A549 (cell line): ENCODE results near the gene CPS1. TPM values are rescaled to one million over a fixed set of nuclear protein-coding genes. Genes with fewer than 3 reads are reported as not detected.

ENCODE experiments used
- ATAC-seq, 2 experiments: fragments of 200-7000 bp in 1 of 2; fragments of >200 bp in 1 of 2; cut with Nextera tagmentation in 1 of 2; cut with Tn5 transposase in 1 of 2; 3 replicates each; pipeline versions ENCODE4 v1.8.0 to v1.9.1; 2018 to 2020; ENCODE audit warnings: mild to moderate bottlenecking in 1 of 2, moderate library complexity in 1 of 2
- CTCF ChIA-PET: fragments of 300-600 bp; sonication (Branson Sonifier 250); formaldehyde crosslinking; extraction: SDS; loops from one replicate; lab custom pipeline; 2021; ENCODE audit warnings: antibody characterized with exemption, inconsistent platforms; lab: Yijun Ruan, JAX
- POLR2A ChIA-PET: fragments of 350-600 bp; formaldehyde crosslinking; extraction: SDS; loops from one replicate; lab custom pipeline; 2021; ENCODE audit warnings: antibody characterized with exemption, inconsistent platforms; lab: Yijun Ruan, JAX
- DNase-seq, 2 experiments: peaks; one replicate each; pipeline versions ENCODE4 v3.0.0 to v3.0.0-alpha.2; 2011 to 2016; ENCODE audit warnings: low read depth in 1 of 2, low spot score in 1 of 2
- FAIRE-seq: peaks from 2 replicates; lab custom pipeline; 2011; peaks lifted over from hg19 to GRCh38; lab: Jason Lieb, UNC
- H3K27ac ChIP-seq, 2 experiments: fragments of >200 bp; sonication (Bioruptor Twin); formaldehyde crosslinking; 3 replicates each; pipeline ENCODE4 v1.5.1; 2016 to 2017
- H3K4me1 ChIP-seq: fragments of >200 bp; sonication (Bioruptor Twin); formaldehyde crosslinking; 3 replicates; pipeline ENCODE4 v1.6.1; 2016
- H3K4me2 ChIP-seq: fragments of >200 bp; sonication (Bioruptor Twin); formaldehyde crosslinking; 3 replicates; pipeline ENCODE4 v1.6.1; 2016
- H3K4me3 ChIP-seq: fragments of >200 bp; sonication (Bioruptor Twin); formaldehyde crosslinking; 3 replicates; pipeline ENCODE4 v1.5.1; 2016
- H3K9me3 ChIP-seq: fragments of >200 bp; sonication (Bioruptor Twin); formaldehyde crosslinking; 3 replicates; pipeline ENCODE4 v1.6.1; 2016
- CBX2 ChIP-seq: fragments of 200-600 bp; sonication (generic); IDR thresholded peaks from 2 replicates; pipeline ENCODE4 v1.6.1; 2016; ENCODE audit warnings: low read depth, mild to moderate bottlenecking, borderline replicate concordance
- CBX8 ChIP-seq: fragments of 200-600 bp; sonication (generic); IDR thresholded peaks from 2 replicates; pipeline ENCODE4 v1.6.1; 2016
- ESRRA ChIP-seq: fragments of 150-350 bp; IDR thresholded peaks from 2 replicates; pipeline ENCODE4 v1.6.1; 2014; ENCODE audit warnings: mild to moderate bottlenecking, low read length, borderline replicate concordance
- FOSL2 ChIP-seq, 2 experiments: fragments of 450-650 bp in 1 of 2; fragments of >200 bp in 1 of 2; sonication (Bioruptor Twin) in 1 of 2; formaldehyde crosslinking; IDR thresholded peaks; 2 replicates each; pipeline versions ENCODE4 v1.5.0 to v1.6.1; 2016 to 2020; ENCODE audit warnings: mild to moderate bottlenecking in 1 of 2, moderate library complexity in 1 of 2
- HOXB5 ChIP-seq: fragments of 250-450 bp; sonication (Bioruptor Pico); IDR thresholded peaks from 2 replicates; pipeline ENCODE4 v1.5.0; 2020; ENCODE audit warnings: mild to moderate bottlenecking, moderate library complexity
- JUNB ChIP-seq: fragments of >200 bp; sonication (Bioruptor Twin); formaldehyde crosslinking; IDR thresholded peaks from 2 replicates; pipeline ENCODE4 v1.6.1; 2016
- KDM5A ChIP-seq: fragments of 200-600 bp; sonication (generic); IDR thresholded peaks from 2 replicates; pipeline ENCODE4 v1.6.1; 2016; ENCODE audit warnings: antibody characterized with exemption, mild to moderate bottlenecking
- MAFK ChIP-seq: fragments of 450-650 bp; IDR thresholded peaks from 2 replicates; pipeline ENCODE4 v1.6.1; 2014; ENCODE audit not compliant: partially characterized antibody
- NFE2L2 ChIP-seq: fragments of 150-350 bp; conservative IDR thresholded peaks from 2 replicates; pipeline ENCODE4 v1.6.1; 2014; ENCODE audit warnings: low read length
- NR3C1 ChIP-seq: fragments of >200 bp; sonication (Bioruptor Twin); formaldehyde crosslinking; IDR thresholded peaks from 3 replicates; pipeline ENCODE4 v1.6.1; 2017
- PHF8 ChIP-seq: fragments of 200-600 bp; sonication (generic); IDR thresholded peaks from 2 replicates; pipeline ENCODE4 v1.6.1; 2016; ENCODE audit warnings: low read depth, mild to moderate bottlenecking, antibody characterized with exemption, moderate library complexity, borderline replicate concordance
- POLR2A ChIP-seq: IDR thresholded peaks from 2 replicates; pipeline ENCODE4 v1.6.1; 2012; ENCODE audit warnings: mild to moderate bottlenecking, low read length
- POLR2AphosphoS2 ChIP-seq: conservative IDR thresholded peaks from 2 replicates; pipeline ENCODE4 v1.6.1; 2012; ENCODE audit warnings: low read length, improper control_type of control experiment, inconsistent platforms
- RCOR1 ChIP-seq: fragments of 150-350 bp; IDR thresholded peaks from 2 replicates; pipeline ENCODE4 v1.6.1; 2014; ENCODE audit warnings: antibody characterized with exemption, low read length, low read depth
- SMC3 ChIP-seq: fragments of >200 bp; sonication (Bioruptor Twin); formaldehyde crosslinking; IDR thresholded peaks from 3 replicates; pipeline ENCODE4 v1.6.1; 2018; ENCODE audit warnings: inconsistent platforms
- ZNF302 ChIP-seq: fragments of 250-450 bp; sonication (Bioruptor Pico); IDR thresholded peaks from 2 replicates; pipeline ENCODE4 v1.9.0; 2021; ENCODE audit warnings: inconsistent platforms, mild to moderate bottlenecking, moderate library complexity
- ZSCAN20 ChIP-seq: fragments of 250-450 bp; sonication (Bioruptor Pico); IDR thresholded peaks from 2 replicates; pipeline ENCODE4 v1.8.0; 2022; ENCODE audit warnings: mild to moderate bottlenecking, moderate library complexity
- WGBS: methylation state at CpG from one replicate; pipeline ENCODE4 v1.1.6; 2017; ENCODE audit errors: missing lambda C conversion rate; 5-methylcytosine and 5-hydroxymethylcytosine counted together
- polyA plus RNA-seq, 4 experiments: library from polyadenylated mRNA; depleted of rRNA in 3 of 4; stranded (reverse); fragments of >200 nt; fragmentation: RNase III in 1 of 4; extraction: RNeasy Plus Mini Kit Qiagen cat#74134 plus additional on column Dnase treatment in 1 of 4; gene quantifications; 2 replicates in 3 of 4; 3 replicates in 1 of 4; pipeline ENCODE4 v1.2.3, GENCODE V29; 2011 to 2017
- TF ChIP-seq, protein P1 (sequence below): fragments of >200 bp; sonication (Bioruptor Twin); formaldehyde crosslinking; IDR thresholded peaks from 2 replicates; pipeline ENCODE4 v1.6.1; 2016
- TF ChIP-seq, protein P2 (sequence below): fragments of >200 bp; sonication (Bioruptor Twin); formaldehyde crosslinking; IDR thresholded peaks from 3 replicates; pipeline ENCODE4 v1.6.1; 2016
- TF ChIP-seq, protein P3 (sequence below): IDR thresholded peaks from 2 replicates; pipeline ENCODE4 v1.6.1; 2012; ENCODE audit warnings: low read depth, borderline replicate concordance
- TF ChIP-seq, protein P4 (sequence below): fragments of 250-450 bp; sonication (Bioruptor Pico); IDR thresholded peaks from 2 replicates; pipeline ENCODE4 v1.5.0; 2021; ENCODE audit warnings: mild to moderate bottlenecking, moderate library complexity, borderline replicate concordance

Gene CPS1
- polyA plus RNA-seq, 2 of the 4 experiments (the other 2 are of a cell fraction) = 16.1 to 61.3 TPM

GRCh38 chr2:210657874-210658273, 101.5 kb downstream of the CPS1 start:
- no peak for TF ChIP-seq HOXB5 (CRISPR knock-in tag)
- TF ChIP-seq, protein P1, sequence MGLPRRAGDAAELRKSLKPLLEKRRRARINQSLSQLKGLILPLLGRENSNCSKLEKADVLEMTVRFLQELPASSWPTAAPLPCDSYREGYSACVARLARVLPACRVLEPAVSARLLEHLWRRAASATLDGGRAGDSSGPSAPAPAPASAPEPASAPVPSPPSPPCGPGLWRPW = no peak
- TF ChIP-seq, protein P2, sequence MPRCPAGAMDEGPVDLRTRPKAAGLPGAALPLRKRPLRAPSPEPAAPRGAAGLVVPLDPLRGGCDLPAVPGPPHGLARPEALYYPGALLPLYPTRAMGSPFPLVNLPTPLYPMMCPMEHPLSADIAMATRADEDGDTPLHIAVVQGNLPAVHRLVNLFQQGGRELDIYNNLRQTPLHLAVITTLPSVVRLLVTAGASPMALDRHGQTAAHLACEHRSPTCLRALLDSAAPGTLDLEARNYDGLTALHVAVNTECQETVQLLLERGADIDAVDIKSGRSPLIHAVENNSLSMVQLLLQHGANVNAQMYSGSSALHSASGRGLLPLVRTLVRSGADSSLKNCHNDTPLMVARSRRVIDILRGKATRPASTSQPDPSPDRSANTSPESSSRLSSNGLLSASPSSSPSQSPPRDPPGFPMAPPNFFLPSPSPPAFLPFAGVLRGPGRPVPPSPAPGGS = no peak
- TF ChIP-seq CBX8 = no peak
- no peak for TF ChIP-seq ZNF302
- TF ChIP-seq JUNB = no peak
- TF ChIP-seq FOSL2 (IDR thresholded peaks at IDR 0.05) = no peak
- no peak for TF ChIP-seq FOSL2 (CRISPR knock-in tag; IDR thresholded peaks at IDR 0.05)
- no peak for TF ChIP-seq NFE2L2
- TF ChIP-seq POLR2AphosphoS2 = no peak
- TF ChIP-seq ESRRA = no peak
- WGBS = 5% methylated on average over 1 of the region's 1 CpG
- FAIRE-seq (no peak), DNase-seq (no peak), ATAC-seq (no peak)
- Histone ChIP-seq H3K9me3 (no peaks in the 10 kb centered on the region; the same call in 1 of the 3 replicates), H3K27ac (no peak overlapping the region), H3K4me1 (no peaks in the 10 kb centered on the region), H3K4me3 (no peak overlapping the region), H3K4me2 (no peak overlapping the region)
- ChIA-PET CTCF (no interaction called here), POLR2A (no interaction called here)

DNA sequence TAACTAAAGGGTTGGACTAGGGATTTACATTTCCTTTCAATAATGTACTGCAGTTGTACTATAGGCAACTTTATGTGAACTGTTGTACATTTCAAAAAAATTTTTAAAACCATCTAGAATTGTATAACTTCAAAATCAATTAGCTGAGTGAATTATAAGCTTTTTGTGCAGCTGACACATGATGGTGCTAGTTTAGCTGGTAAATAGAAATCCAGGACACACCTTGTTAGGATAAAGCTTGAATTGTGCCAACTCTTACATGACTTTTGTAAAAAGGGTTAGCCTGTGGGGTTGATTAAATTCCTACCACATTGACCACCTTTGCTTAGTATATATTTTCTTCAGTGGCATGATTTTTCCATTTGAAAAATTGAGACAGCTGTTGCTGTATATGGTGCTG, 104.4 kb downstream of the CPS1 start:
- no peak for TF ChIP-seq POLR2A
- no peak for TF ChIP-seq PHF8
- TF ChIP-seq ESRRA = no peak
- TF ChIP-seq, protein P3, sequence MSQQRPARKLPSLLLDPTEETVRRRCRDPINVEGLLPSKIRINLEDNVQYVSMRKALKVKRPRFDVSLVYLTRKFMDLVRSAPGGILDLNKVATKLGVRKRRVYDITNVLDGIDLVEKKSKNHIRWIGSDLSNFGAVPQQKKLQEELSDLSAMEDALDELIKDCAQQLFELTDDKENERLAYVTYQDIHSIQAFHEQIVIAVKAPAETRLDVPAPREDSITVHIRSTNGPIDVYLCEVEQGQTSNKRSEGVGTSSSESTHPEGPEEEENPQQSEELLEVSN = no peak
- no peak for TF ChIP-seq ZSCAN20
- TF ChIP-seq KDM5A = no peak
- TF ChIP-seq CBX2 = no peak
- TF ChIP-seq, protein P2 = no peak
- no peak for TF ChIP-seq NFE2L2
- TF ChIP-seq MAFK = no peak
- TF ChIP-seq RCOR1 = no peak
- TF ChIP-seq, protein P4, sequence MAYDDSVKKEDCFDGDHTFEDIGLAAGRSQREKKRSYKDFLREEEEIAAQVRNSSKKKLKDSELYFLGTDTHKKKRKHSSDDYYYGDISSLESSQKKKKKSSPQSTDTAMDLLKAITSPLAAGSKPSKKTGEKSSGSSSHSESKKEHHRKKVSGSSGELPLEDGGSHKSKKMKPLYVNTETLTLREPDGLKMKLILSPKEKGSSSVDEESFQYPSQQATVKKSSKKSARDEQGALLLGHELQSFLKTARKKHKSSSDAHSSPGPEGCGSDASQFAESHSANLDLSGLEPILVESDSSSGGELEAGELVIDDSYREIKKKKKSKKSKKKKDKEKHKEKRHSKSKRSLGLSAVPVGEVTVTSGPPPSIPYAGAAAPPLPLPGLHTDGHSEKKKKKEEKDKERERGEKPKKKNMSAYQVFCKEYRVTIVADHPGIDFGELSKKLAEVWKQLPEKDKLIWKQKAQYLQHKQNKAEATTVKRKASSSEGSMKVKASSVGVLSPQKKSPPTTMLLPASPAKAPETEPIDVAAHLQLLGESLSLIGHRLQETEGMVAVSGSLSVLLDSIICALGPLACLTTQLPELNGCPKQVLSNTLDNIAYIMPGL (CRISPR knock-in tag) = no peak
- no peak for TF ChIP-seq NR3C1
- TF ChIP-seq SMC3 = no peak
- no peaks in the 10 kb centered on the region; the same call in 1 of the 3 replicates for H3K9me3 ChIP-seq
- H3K4me1 ChIP-seq = no peaks in the 10 kb centered on the region
- ChIA-PET POLR2A (no interaction called here), CTCF (interaction anchor here (1.2 kb wide), 1 partner anchor 21 kb away, joined by 4 read pairs; no protein-coding TSS in a partner anchor)
- H3K4me2 ChIP-seq = no peak overlapping the region
- FAIRE-seq (no peak), DNase-seq (no peak), ATAC-seq (no peak)
- H3K4me3 ChIP-seq = no peak overlapping the region
- no peak overlapping the region for H3K27ac ChIP-seq
